CD4-positive, alpha-beta T cell (primary cell): Measurements from ENCODE around the gene KCNJ6. TPM values are rescaled to one million over a fixed set of nuclear protein-coding genes. Genes with fewer than 3 reads are reported as not detected.

Source experiments
- ATAC-seq: fragments of 200-7000 bp; cut with Tn5 transposase; one replicate; pipeline ENCODE4 v1.10.0; 2022; ENCODE audit warnings: mild to moderate bottlenecking; ENCODE audit not compliant: poor library complexity
- CTCF ChIA-PET: fragments of 350-600 bp; sonication (Branson Sonifier 250); formaldehyde crosslinking; loops from one replicate; lab custom pipeline; 2021; ENCODE audit warnings: antibody characterized with exemption, inconsistent platforms; lab: Charles Lee
- POLR2A ChIA-PET: fragments of 350-600 bp; sonication (Branson Sonifier 250); formaldehyde crosslinking; loops from one replicate; lab custom pipeline; 2021; ENCODE audit warnings: antibody characterized with exemption, inconsistent platforms; lab: Charles Lee
- DNase-seq, 14 experiments: peaks; one replicate each; pipeline ENCODE4 v3.0.0-alpha.2; 2013 to 2020; ENCODE audit warnings: mixed read lengths in 2 of 14
- H3K27ac ChIP-seq, 2 donors: one replicate each; pipeline versions ENCODE4 v1.5.1 to v1.7.0; 2013; ENCODE audit warnings: low read length in 2 of 2, low read depth in 1 of 2, mild to moderate bottlenecking in 1 of 2
- H3K27me3 ChIP-seq, 2 experiments: 1 replicate in 1 of 2; 2 replicates in 1 of 2; pipeline versions ENCODE4 v1.6.1 to v1.7.0; 2013; ENCODE audit warnings: low read length in 2 of 2, control low read depth in 1 of 2, mild to moderate bottlenecking in 1 of 2, moderate library complexity in 1 of 2; ENCODE audit not compliant: insufficient read depth in 2 of 2, control insufficient read depth in 1 of 2
- H3K36me3 ChIP-seq: one replicate; pipeline ENCODE4 v1.6.1; 2013; ENCODE audit warnings: low read length, control low read depth; ENCODE audit not compliant: insufficient read depth
- H3K4me1 ChIP-seq: one replicate; pipeline ENCODE4 v1.6.1; 2013; ENCODE audit warnings: low read length, control low read depth; ENCODE audit not compliant: insufficient read depth
- H3K4me3 ChIP-seq: one replicate; pipeline ENCODE4 v1.5.1; 2013; ENCODE audit warnings: mild to moderate bottlenecking, low read length, moderate library complexity
- H3K9me3 ChIP-seq, 2 experiments: 1 replicate in 1 of 2; 2 replicates in 1 of 2; pipeline versions ENCODE4 v1.6.1 to v1.7.0; 2013; ENCODE audit warnings: low read length in 2 of 2, mild to moderate bottlenecking in 2 of 2, control low read depth in 1 of 2, moderate library complexity in 1 of 2; ENCODE audit not compliant: control insufficient read depth in 1 of 2, insufficient read depth in 1 of 2
- H3K27ac Mint-ChIP-seq: one replicate; pipeline ENCODE4 v1.8.0; 2020; ENCODE audit warnings: mixed read lengths
- H3K27me3 Mint-ChIP-seq: one replicate; pipeline ENCODE4 v1.8.0; 2021; ENCODE audit warnings: mixed read lengths
- H3K36me3 Mint-ChIP-seq: one replicate; pipeline ENCODE4 v1.8.0; 2021; ENCODE audit warnings: low read depth, mixed read lengths
- H3K4me1 Mint-ChIP-seq: one replicate; pipeline ENCODE4 v1.8.0; 2021; ENCODE audit warnings: low read depth, mixed read lengths
- H3K4me3 Mint-ChIP-seq: one replicate; pipeline ENCODE4 v1.8.0; 2020; ENCODE audit warnings: mild to moderate bottlenecking, mixed read lengths
- H3K9me3 Mint-ChIP-seq: one replicate; pipeline ENCODE4 v1.8.0; 2020; ENCODE audit warnings: mixed read lengths
- intact Hi-C, 2 experiments: fragments of 100-400 bp; cut with DNase I in 1 of 2; cut with micrococcal nuclease in 1 of 2; formaldehyde crosslinking; loops; one replicate each; pipeline versions ENCODE4 v1.15.1 to v1.9.0; 2023 to 2025; cut with DNase I, micrococcal nuclease
- total RNA-seq, 174 experiments: library from RNA in 2 of 174; stranded (reverse) in 2 of 174; gene quantifications; one replicate each; pipeline ENCODE4 v1.2.3 and lab custom pipeline; 2021 to 2026
- TF ChIP-seq, protein P1 (sequence below): fragments of 200-600 bp; IDR thresholded peaks from one replicate; pipeline ENCODE4 v1.8.0; 2022; ENCODE audit warnings: antibody characterized with exemption, mild to moderate bottlenecking

Gene KCNJ6
- total RNA-seq, 2 experiments from 2014 or later = not detected

DNA sequence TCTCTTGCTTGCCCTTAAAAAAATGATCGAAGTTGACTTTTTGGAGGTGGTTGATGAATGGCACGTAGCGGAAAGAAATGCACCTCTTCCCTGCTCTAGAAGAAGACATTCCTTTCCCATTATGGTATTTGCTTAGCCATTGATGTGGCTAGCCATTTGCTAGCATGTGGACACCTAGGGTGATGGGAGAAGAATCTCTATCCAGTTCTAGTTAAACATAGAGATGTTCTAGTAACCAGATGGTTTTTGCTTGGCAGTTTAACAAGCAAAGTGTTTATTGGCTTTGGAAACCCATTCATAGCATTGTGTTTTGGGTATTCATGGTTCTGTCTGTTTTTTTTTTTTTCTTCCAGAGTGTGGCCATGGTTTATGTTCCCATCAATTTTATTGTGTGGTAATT lies 78.9 kb downstream of the KCNJ6 start:
- no peaks in the 10 kb centered on the region for H3K36me3 ChIP-seq
- no peaks in the 10 kb centered on the region for H3K9me3 ChIP-seq
- H3K4me1 ChIP-seq = no peaks in the 10 kb centered on the region
- ChIA-PET POLR2A (no interaction called here), CTCF (no interaction called here)
- DNase-seq (no peak), ATAC-seq (no peak)
- peaks cover 0 to 2% of the 10 kb centered on the region in 2 experiments for H3K27me3 ChIP-seq
- TF ChIP-seq, protein P1, sequence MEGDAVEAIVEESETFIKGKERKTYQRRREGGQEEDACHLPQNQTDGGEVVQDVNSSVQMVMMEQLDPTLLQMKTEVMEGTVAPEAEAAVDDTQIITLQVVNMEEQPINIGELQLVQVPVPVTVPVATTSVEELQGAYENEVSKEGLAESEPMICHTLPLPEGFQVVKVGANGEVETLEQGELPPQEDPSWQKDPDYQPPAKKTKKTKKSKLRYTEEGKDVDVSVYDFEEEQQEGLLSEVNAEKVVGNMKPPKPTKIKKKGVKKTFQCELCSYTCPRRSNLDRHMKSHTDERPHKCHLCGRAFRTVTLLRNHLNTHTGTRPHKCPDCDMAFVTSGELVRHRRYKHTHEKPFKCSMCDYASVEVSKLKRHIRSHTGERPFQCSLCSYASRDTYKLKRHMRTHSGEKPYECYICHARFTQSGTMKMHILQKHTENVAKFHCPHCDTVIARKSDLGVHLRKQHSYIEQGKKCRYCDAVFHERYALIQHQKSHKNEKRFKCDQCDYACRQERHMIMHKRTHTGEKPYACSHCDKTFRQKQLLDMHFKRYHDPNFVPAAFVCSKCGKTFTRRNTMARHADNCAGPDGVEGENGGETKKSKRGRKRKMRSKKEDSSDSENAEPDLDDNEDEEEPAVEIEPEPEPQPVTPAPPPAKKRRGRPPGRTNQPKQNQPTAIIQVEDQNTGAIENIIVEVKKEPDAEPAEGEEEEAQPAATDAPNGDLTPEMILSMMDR = no peak
- H3K27ac ChIP-seq = no peak overlapping the region
- no peak overlapping the region for H3K4me3 Mint-ChIP-seq
- no peak overlapping the region for H3K4me3 ChIP-seq
- H3K9me3 Mint-ChIP-seq = peaks cover 2% of the 10 kb centered on the region
- H3K4me1 Mint-ChIP-seq = no peaks in the 10 kb centered on the region
- H3K27me3 Mint-ChIP-seq = peaks cover 8% of the 10 kb centered on the region
- no peaks in the 10 kb centered on the region for H3K36me3 Mint-ChIP-seq
- intact Hi-C loops = no loop called here
- no peak overlapping the region for H3K27ac Mint-ChIP-seq

DNA sequence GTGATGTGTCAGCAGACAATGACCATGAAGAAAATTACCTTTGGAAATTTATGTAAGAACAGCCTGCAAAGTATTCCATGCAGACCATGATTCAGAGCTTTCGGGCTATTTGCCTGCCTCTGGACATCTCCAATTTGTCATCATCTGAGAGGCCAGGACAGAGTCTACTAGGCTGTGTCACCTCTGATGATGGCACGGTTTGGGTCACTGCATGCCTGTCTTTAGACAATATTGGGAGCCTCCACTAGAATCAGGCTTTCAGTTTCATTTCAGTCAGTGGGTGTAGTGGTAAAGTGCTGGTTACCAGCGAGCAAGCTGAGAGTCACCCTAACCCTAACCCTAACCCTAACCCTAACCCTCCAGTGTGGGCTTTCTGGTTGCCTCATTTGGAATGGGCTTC lies 80.8 kb downstream of the KCNJ6 start:
- ATAC-seq = no peak
- Histone ChIP-seq H3K4me1 (no peaks in the 10 kb centered on the region), H3K36me3 (no peaks in the 10 kb centered on the region), H3K27me3 (peaks cover 0 to 5% of the 10 kb centered on the region in 2 experiments), H3K4me3 (no peak overlapping the region), H3K27ac (no peak overlapping the region), H3K9me3 (no peaks in the 10 kb centered on the region)
- POLR2A ChIA-PET = no interaction called here
- Mint-ChIP-seq H3K27me3 (peaks cover 13% of the 10 kb centered on the region), H3K36me3 (no peaks in the 10 kb centered on the region), H3K4me3 (no peak overlapping the region), H3K4me1 (no peaks in the 10 kb centered on the region), H3K27ac (no peak overlapping the region), H3K9me3 (peaks cover 2% of the 10 kb centered on the region)
- intact Hi-C loops = no loop called here
- DNase-seq = no peak
- TF ChIP-seq, protein P1 = no peak
- CTCF ChIA-PET = no interaction called here

DNA sequence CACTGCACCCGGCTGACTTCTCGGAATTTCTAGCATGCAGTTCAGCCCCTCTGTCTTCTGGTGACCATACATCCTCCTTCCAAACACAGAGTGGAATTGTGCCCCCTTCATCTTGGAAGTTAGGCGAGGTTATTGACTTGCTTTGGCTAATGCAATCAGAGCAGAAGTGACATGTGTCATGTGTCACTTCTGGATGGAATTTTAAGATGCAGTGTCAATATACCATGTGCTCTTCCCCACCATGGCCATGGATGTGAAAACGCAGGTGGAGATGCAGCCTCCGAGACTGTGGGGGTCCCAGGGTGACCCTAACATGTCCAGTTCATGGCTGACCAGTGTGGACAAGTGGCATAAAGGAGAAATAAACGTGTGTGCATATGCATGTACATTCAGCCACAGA lies 83.0 kb downstream of the KCNJ6 start:
- ChIA-PET POLR2A (no interaction called here), CTCF (no interaction called here)
- TF ChIP-seq, protein P1 = no peak
- Histone ChIP-seq H3K4me1 (no peaks in the 10 kb centered on the region), H3K27ac (no peak overlapping the region), H3K4me3 (no peak overlapping the region), H3K36me3 (no peaks in the 10 kb centered on the region), H3K27me3 (peaks cover 0 to 7% of the 10 kb centered on the region in 2 experiments), H3K9me3 (no peaks in the 10 kb centered on the region)
- H3K4me1 Mint-ChIP-seq = no peaks in the 10 kb centered on the region
- H3K9me3 Mint-ChIP-seq = peaks cover 2% of the 10 kb centered on the region
- ATAC-seq (no peak), DNase-seq (no peak)
- no peaks in the 10 kb centered on the region for H3K36me3 Mint-ChIP-seq
- peaks cover 13% of the 10 kb centered on the region for H3K27me3 Mint-ChIP-seq
- H3K27ac Mint-ChIP-seq = no peak overlapping the region
- intact Hi-C loops = no loop called here
- H3K4me3 Mint-ChIP-seq = no peak overlapping the region
